ENCODE measurements around the gene HMX1. TPM values are rescaled to one million over a fixed set of nuclear protein-coding genes. Genes with fewer than 3 reads are reported as not detected.

HMX1 gene
- total and polyA plus RNA-seq, 2 donors (not counting 3 experiments of a cell fraction or from before 2014, with no cell fraction given): not detected

DNA sequence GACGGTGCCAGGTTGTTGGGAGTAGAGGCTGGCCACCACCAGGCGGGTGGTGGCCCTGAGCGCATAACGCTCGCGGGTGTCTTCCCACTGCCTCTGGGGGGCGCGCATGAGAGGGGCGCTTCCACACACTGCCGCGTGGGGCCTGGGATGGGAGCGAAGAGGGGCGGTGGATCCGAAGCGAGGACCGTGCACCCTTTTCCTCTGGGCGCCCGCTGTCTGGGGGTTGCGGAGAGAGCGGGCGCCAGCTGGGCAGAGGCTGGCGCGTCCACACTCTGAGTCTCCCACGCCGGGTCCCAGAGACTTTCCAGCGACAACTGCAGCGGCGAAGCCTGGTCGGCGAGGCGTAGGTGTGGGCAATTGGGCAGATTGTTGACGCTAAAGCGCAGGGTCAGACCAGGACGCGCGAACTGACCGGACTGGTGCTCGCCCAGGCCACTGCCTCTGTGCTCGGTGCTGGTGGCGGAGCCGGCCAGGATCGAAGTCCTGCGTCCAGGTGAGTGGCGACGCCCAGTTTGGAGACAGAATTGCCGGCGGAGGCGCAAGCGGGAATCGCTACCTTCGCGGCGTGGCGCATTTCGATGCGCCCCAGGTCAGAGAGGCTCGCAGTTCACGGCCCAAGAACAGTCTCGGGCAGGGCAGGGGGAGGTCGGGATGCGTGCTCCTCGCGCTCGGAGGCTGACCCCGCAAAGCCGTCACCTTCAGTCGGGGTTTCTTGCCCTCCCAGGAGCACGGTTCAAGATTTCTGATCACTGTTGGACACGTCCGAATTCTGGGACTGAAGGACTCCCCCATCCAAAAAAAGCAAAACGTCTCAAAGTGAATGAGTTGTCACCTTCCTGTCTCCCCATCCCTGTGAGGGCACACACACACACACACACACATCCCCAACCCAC, 2.6 kb upstream of the HMX1 start:
- no peak overlapping the region for H3K4me3 ChIP-seq (replicated peaks in 1 of 3; ENCODE audit: insufficient read depth in 1 of 3, low read depth in 1 of 3, low read length in 3 of 3)
- H2AFZ ChIP-seq (ENCODE audit: low read depth, low read length): no peak overlapping the region
- DNase-seq (ENCODE audit: low read depth, low spot score): no peak
- no peaks in the 10 kb centered on the region for H3K9me1 ChIP-seq (replicated peaks; ENCODE audit: control insufficient read depth, extremely low read depth, insufficient read depth, low read length)
- H3K36me3 ChIP-seq (ENCODE audit: control insufficient read depth in 2 of 2, extremely low read depth in 1 of 2, insufficient read depth in 2 of 2, low read length in 2 of 2): no peaks in the 10 kb centered on the region
- intact Hi-C loops (cut with micrococcal nuclease): no loop called here
- H3K27ac ChIP-seq (ENCODE audit: insufficient read depth, low read depth, low read length): no peak overlapping the region
- TF ChIP-seq, protein P1, sequence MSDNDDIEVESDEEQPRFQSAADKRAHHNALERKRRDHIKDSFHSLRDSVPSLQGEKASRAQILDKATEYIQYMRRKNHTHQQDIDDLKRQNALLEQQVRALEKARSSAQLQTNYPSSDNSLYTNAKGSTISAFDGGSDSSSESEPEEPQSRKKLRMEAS (IDR thresholded peaks at IDR 0.05; ENCODE audit: insufficient read depth, insufficient read length): no peak
- TF ChIP-seq, protein P2, sequence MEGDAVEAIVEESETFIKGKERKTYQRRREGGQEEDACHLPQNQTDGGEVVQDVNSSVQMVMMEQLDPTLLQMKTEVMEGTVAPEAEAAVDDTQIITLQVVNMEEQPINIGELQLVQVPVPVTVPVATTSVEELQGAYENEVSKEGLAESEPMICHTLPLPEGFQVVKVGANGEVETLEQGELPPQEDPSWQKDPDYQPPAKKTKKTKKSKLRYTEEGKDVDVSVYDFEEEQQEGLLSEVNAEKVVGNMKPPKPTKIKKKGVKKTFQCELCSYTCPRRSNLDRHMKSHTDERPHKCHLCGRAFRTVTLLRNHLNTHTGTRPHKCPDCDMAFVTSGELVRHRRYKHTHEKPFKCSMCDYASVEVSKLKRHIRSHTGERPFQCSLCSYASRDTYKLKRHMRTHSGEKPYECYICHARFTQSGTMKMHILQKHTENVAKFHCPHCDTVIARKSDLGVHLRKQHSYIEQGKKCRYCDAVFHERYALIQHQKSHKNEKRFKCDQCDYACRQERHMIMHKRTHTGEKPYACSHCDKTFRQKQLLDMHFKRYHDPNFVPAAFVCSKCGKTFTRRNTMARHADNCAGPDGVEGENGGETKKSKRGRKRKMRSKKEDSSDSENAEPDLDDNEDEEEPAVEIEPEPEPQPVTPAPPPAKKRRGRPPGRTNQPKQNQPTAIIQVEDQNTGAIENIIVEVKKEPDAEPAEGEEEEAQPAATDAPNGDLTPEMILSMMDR (IDR thresholded peaks at IDR 0.05; ENCODE audit: extremely low read depth in 1 of 2, insufficient read depth in 1 of 2, low read depth in 1 of 2, low read length in 2 of 2): no peak
- TF ChIP-seq FOS (IDR thresholded peaks at IDR 0.05; ENCODE audit: borderline replicate concordance, insufficient read depth, low read length): no peak
- peak; percentile 58 for TF ChIP-seq EZH2 (IDR thresholded peaks at IDR 0.05; ENCODE audit: borderline replicate concordance, low read depth, low read length, severe bottlenecking)
- TF ChIP-seq POLR2AphosphoS5 (IDR thresholded peaks at IDR 0.05; ENCODE audit: insufficient read depth, low read depth, low read length): no peak
- no peak for TF ChIP-seq MYC (IDR thresholded peaks at IDR 0.05; ENCODE audit: low read depth, low read length)
- TF ChIP-seq JUN (IDR thresholded peaks at IDR 0.05; ENCODE audit: borderline replicate concordance, insufficient read depth, insufficient read length, low read depth): no peak
- ChIA-PET POLR2A (no interaction called here), CTCF (no interaction called here)
- H3K4me1 ChIP-seq (ENCODE audit: control insufficient read depth, extremely low read depth, insufficient read depth, low read length): no peaks in the 10 kb centered on the region
- H3K27me3 ChIP-seq (ENCODE audit: control insufficient read depth in 2 of 2, insufficient read depth in 2 of 2, low read length in 2 of 2): peaks cover 61 to 81% of the 10 kb centered on the region in 2 experiments
- no peaks in the 10 kb centered on the region for H4K20me1 ChIP-seq (replicated peaks; ENCODE audit: control insufficient read depth, extremely low read depth, insufficient read depth, low read length)
- H3K9ac ChIP-seq (replicated peaks; ENCODE audit: extremely low read depth, insufficient read depth, low read length): no peak overlapping the region
- FAIRE-seq: no peak
- no peak overlapping the region for H3K4me2 ChIP-seq (ENCODE audit: insufficient read depth, low read length)
- no peaks in the 10 kb centered on the region for H3K79me2 ChIP-seq (ENCODE audit: control insufficient read depth, insufficient read depth, low read length)
- dilution Hi-C loops (cut with MboI; ENCODE audit: extremely low pct_ligation_motif_present, low sequenced_read_pairs): no loop called here
- no TSS peak for BruUV-seq (replicated peaks)
- H3K9me3 ChIP-seq (replicated peaks; ENCODE audit: control insufficient read depth, insufficient read depth, low read length): no peaks in the 10 kb centered on the region
